ENCODE data around the gene ZNF334.

The ZNF334 gene

DNA sequence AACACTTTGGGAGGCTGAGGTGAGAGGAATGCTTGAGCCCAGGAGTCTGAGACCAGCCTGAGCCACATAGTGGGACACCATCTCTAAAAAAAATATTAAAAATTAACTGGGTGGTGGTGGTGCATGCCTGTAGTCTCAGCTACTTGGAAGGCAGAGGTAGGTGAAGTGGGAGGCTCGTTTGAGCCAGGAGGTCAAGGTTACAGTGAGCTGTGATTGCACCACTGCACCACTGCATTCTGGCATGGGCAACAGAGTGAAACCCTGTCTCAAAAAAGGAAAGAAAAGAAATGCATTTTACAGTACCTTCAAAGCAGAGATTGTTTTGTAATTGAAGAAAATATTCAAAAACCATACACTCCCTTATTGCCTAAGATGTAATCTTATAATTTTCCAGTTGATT lies 30.6 kb upstream of the ZNF334 start:
- H3K4me3 ChIP-seq (ENCODE audit: low read depth, low read length): no peak overlapping the region

GRCh38 chr20:46543033-46543432 lies 29.7 kb upstream of the ZNF334 start:
- Histone ChIP-seq H3K36me3 (ENCODE audit: control insufficient read depth, insufficient read depth, low read length) (no peaks in the 10 kb centered on the region), H3K4me3 (ENCODE audit: low read depth, low read length) (no peak overlapping the region), H3K4me1 (ENCODE audit: control insufficient read depth, insufficient read depth, low read length) (no peaks in the 10 kb centered on the region), H3K27me3 (ENCODE audit: control insufficient read depth, insufficient read depth, low read length) (peaks cover 2% of the 10 kb centered on the region), H3K9ac (ENCODE audit: low read depth, low read length) (no peak overlapping the region), H3K9me3 (ENCODE audit: control insufficient read depth, insufficient read depth, low read length) (no peaks in the 10 kb centered on the region)

More for the DNA sequence above, 30.6 kb upstream of the ZNF334 start:
- Histone ChIP-seq H3K9ac (ENCODE audit: low read depth, low read length) (no peak overlapping the region), H3K36me3 (ENCODE audit: control insufficient read depth, insufficient read depth, low read length) (no peaks in the 10 kb centered on the region), H3K27me3 (ENCODE audit: control insufficient read depth, insufficient read depth, low read length) (no peaks in the 10 kb centered on the region), H3K4me1 (ENCODE audit: control insufficient read depth, insufficient read depth, low read length) (no peaks in the 10 kb centered on the region), H3K9me3 (ENCODE audit: control insufficient read depth, insufficient read depth, low read length) (no peaks in the 10 kb centered on the region)

GRCh38 chr20:46541229-46541935 lies 28.0 kb upstream of the ZNF334 start:
- Histone ChIP-seq H3K36me3 (ENCODE audit: control insufficient read depth, insufficient read depth, low read length) (no peaks in the 10 kb centered on the region), H3K27me3 (ENCODE audit: control insufficient read depth, insufficient read depth, low read length) (peaks cover 2% of the 10 kb centered on the region), H3K4me3 (ENCODE audit: low read depth, low read length) (no peak overlapping the region), H3K9ac (ENCODE audit: low read depth, low read length) (no peak overlapping the region), H3K4me1 (ENCODE audit: control insufficient read depth, insufficient read depth, low read length) (no peaks in the 10 kb centered on the region), H3K9me3 (ENCODE audit: control insufficient read depth, insufficient read depth, low read length) (no peaks in the 10 kb centered on the region)

GRCh38 chr20:46539113-46539512 lies 25.8 kb upstream of the ZNF334 start:
- Histone ChIP-seq H3K9me3 (ENCODE audit: control insufficient read depth, insufficient read depth, low read length) (no peaks in the 10 kb centered on the region), H3K36me3 (ENCODE audit: control insufficient read depth, insufficient read depth, low read length) (no peaks in the 10 kb centered on the region), H3K27me3 (ENCODE audit: control insufficient read depth, insufficient read depth, low read length) (peaks cover 2% of the 10 kb centered on the region), H3K4me1 (ENCODE audit: control insufficient read depth, insufficient read depth, low read length) (no peaks in the 10 kb centered on the region), H3K9ac (ENCODE audit: low read depth, low read length) (no peak overlapping the region), H3K4me3 (ENCODE audit: low read depth, low read length) (no peak overlapping the region)

- Histone ChIP-seq H3K4me1 (ENCODE audit: control insufficient read depth, insufficient read depth, low read length) (no peaks in the 10 kb centered on the region), H3K27me3 (ENCODE audit: control insufficient read depth, insufficient read depth, low read length) (peaks cover 3% of the 10 kb centered on the region), H3K9me3 (ENCODE audit: control insufficient read depth, insufficient read depth, low read length) (no peaks in the 10 kb centered on the region), H3K4me3 (ENCODE audit: low read depth, low read length) (no peak overlapping the region), H3K9ac (ENCODE audit: low read depth, low read length) (no peak overlapping the region), H3K36me3 (ENCODE audit: control insufficient read depth, insufficient read depth, low read length) (no peaks in the 10 kb centered on the region)
Measured at GRCh38 chr20:46530640-46531039, 17.3 kb upstream of the ZNF334 start.

GRCh38 chr20:46523696-46524328 lies 10.5 kb upstream of the ZNF334 start:
- Histone ChIP-seq H3K4me1 (ENCODE audit: control insufficient read depth, insufficient read depth, low read length) (no peaks in the 10 kb centered on the region), H3K9me3 (ENCODE audit: control insufficient read depth, insufficient read depth, low read length) (no peaks in the 10 kb centered on the region), H3K36me3 (ENCODE audit: control insufficient read depth, insufficient read depth, low read length) (no peaks in the 10 kb centered on the region), H3K4me3 (ENCODE audit: low read depth, low read length) (no peak overlapping the region), H3K27me3 (ENCODE audit: control insufficient read depth, insufficient read depth, low read length) (peaks cover 1% of the 10 kb centered on the region), H3K9ac (ENCODE audit: low read depth, low read length) (no peak overlapping the region)

- peaks cover under 1% of the 10 kb centered on the region for H3K27me3 ChIP-seq (ENCODE audit: control insufficient read depth, insufficient read depth, low read length)
- no peak overlapping the region for H3K9ac ChIP-seq (ENCODE audit: low read depth, low read length)
- H3K36me3 ChIP-seq (ENCODE audit: control insufficient read depth, insufficient read depth, low read length): no peaks in the 10 kb centered on the region
- no peaks in the 10 kb centered on the region for H3K4me1 ChIP-seq (ENCODE audit: control insufficient read depth, insufficient read depth, low read length)
- no peaks in the 10 kb centered on the region for H3K9me3 ChIP-seq (ENCODE audit: control insufficient read depth, insufficient read depth, low read length)
- no peak overlapping the region for H3K4me3 ChIP-seq (ENCODE audit: low read depth, low read length)
Measured at GRCh38 chr20:46523108-46523507, 9.7 kb upstream of the ZNF334 start.

- H3K27me3 ChIP-seq (ENCODE audit: control insufficient read depth, insufficient read depth, low read length): peaks cover 4% of the 10 kb centered on the region
- H3K9ac ChIP-seq (ENCODE audit: low read depth, low read length): no peak overlapping the region
- H3K36me3 ChIP-seq (ENCODE audit: control insufficient read depth, insufficient read depth, low read length): no peaks in the 10 kb centered on the region
- no peaks in the 10 kb centered on the region for H3K4me1 ChIP-seq (ENCODE audit: control insufficient read depth, insufficient read depth, low read length)
- H3K9me3 ChIP-seq (ENCODE audit: control insufficient read depth, insufficient read depth, low read length): no peaks in the 10 kb centered on the region
- H3K4me3 ChIP-seq (ENCODE audit: low read depth, low read length): no peak overlapping the region
Measured at GRCh38 chr20:46520976-46521579, 7.7 kb upstream of the ZNF334 start.

DNA sequence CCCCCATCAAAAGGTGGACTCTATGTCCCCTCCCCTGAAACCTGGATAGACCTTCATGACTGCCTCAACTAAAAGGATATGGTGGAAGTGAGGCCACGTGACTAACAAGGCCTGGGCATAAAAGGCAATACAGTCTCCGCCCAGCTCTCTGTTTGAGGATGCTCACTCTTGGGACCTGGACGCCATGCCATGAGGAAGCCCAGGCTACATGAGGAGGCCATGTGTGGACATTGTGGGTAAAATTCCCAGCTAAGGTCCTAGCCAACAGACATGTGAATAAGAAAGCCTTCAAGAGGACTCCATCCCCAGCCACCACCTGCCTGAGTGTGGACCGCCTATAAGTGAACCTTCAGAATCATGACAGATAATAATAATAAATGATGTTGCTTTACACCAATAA lies 7.2 kb upstream of the ZNF334 start:
- no peaks in the 10 kb centered on the region for H3K36me3 ChIP-seq (ENCODE audit: control insufficient read depth, insufficient read depth, low read length)
- peaks cover 4% of the 10 kb centered on the region for H3K27me3 ChIP-seq (ENCODE audit: control insufficient read depth, insufficient read depth, low read length)
- H3K9me3 ChIP-seq (ENCODE audit: control insufficient read depth, insufficient read depth, low read length): no peaks in the 10 kb centered on the region
- H3K4me1 ChIP-seq (ENCODE audit: control insufficient read depth, insufficient read depth, low read length): no peaks in the 10 kb centered on the region
- no peak overlapping the region for H3K4me3 ChIP-seq (ENCODE audit: low read depth, low read length)
- H3K9ac ChIP-seq (ENCODE audit: low read depth, low read length): no peak overlapping the region

DNA sequence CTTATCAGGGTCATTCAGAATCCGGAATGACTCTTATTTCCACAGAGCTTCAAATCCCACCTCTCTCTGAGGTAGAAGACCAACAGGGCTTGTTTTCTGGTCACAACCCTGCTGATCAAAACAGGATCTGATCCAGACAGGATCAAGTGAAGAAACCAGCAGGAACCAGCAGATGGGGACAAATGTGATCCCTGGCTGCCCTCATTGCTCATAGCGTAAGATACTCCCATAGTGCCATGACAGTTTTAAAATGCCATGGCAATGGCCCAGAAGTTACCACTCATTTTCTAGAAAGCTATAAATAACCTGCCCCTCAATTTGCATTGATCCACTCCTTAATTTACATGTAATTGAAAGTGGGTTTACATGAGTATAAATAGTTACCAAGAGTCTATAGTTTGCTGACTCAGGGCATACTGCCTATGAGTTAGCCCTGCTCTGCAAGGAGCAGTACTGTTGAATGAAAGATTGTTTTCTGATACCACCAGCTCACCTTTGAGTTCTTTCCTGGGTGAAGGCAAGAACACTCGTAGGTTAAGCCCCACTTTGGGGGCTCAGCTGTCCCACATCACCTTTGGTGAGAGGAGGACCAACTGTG lies 6.2 kb upstream of the ZNF334 start:
- peaks cover 4% of the 10 kb centered on the region for H3K27me3 ChIP-seq (ENCODE audit: control insufficient read depth, insufficient read depth, low read length)
- no peaks in the 10 kb centered on the region for H3K36me3 ChIP-seq (ENCODE audit: control insufficient read depth, insufficient read depth, low read length)
- no peaks in the 10 kb centered on the region for H3K4me1 ChIP-seq (ENCODE audit: control insufficient read depth, insufficient read depth, low read length)
- H3K9ac ChIP-seq (ENCODE audit: low read depth, low read length): no peak overlapping the region
- H3K9me3 ChIP-seq (ENCODE audit: control insufficient read depth, insufficient read depth, low read length): no peaks in the 10 kb centered on the region
- no peak overlapping the region for H3K4me3 ChIP-seq (ENCODE audit: low read depth, low read length)

DNA sequence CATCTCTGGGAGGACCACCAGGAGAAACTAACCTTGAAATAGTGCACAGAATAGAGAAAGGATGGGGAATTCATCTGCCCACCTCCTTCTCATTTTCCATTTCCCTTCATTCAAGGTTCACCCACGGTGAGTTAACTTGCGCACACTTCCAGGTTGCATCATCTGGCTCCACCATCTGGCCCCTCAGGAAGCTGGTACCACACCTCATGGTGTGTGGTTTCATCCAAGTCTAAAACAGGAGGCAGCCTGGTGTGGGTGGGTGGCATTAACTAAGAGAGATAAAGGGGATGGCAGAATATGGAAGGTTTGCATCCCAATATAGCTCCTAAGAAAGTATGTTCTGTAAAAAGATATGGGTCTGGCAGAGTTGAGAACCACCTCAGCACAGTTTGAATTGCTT lies 3.8 kb downstream of the ZNF334 start:
- Histone ChIP-seq H3K4me1 (ENCODE audit: control insufficient read depth, insufficient read depth, low read length) (no peaks in the 10 kb centered on the region), H3K9me3 (ENCODE audit: control insufficient read depth, insufficient read depth, low read length) (no peaks in the 10 kb centered on the region), H3K36me3 (ENCODE audit: control insufficient read depth, insufficient read depth, low read length) (peaks cover 5% of the 10 kb centered on the region), H3K27me3 (ENCODE audit: control insufficient read depth, insufficient read depth, low read length) (no peaks in the 10 kb centered on the region), H3K4me3 (ENCODE audit: low read depth, low read length) (no peak overlapping the region), H3K9ac (ENCODE audit: low read depth, low read length) (no peak overlapping the region)
